HepG2 (cell line): ENCODE measurements around the gene RNASE4. TPM values are rescaled to one million over a fixed set of nuclear protein-coding genes. Genes with fewer than 3 reads are reported as not detected.
A peak's percentile ranks its signal among the peaks of the same experiment; 100 is the strongest.

ENCODE experiments used
- AHR ChIP-seq: IDR thresholded peaks from 2 replicates; pipeline ENCODE4 v1.6.1; 2018; ENCODE audit warnings: missing genetic modification reagents, missing compliant biosample characterization
- CBX5 ChIP-seq: sonication (generic); formaldehyde crosslinking; IDR thresholded peaks from 2 replicates; pipeline ENCODE4 v1.4.0; 2020; ENCODE audit warnings: missing genetic modification reagents, borderline replicate concordance
- KLF15 ChIP-seq: sonication (generic); formaldehyde crosslinking; IDR thresholded peaks from 2 replicates; pipeline ENCODE4 v1.8.1; 2023; ENCODE audit warnings: borderline replicate concordance, mild to moderate bottlenecking, inconsistent platforms, missing genetic modification reagents, mixed read lengths
- NCOA1 ChIP-seq: sonication (generic); formaldehyde crosslinking; IDR thresholded peaks from 2 replicates; pipeline ENCODE4 v1.9.0; 2021; ENCODE audit warnings: missing genetic modification reagents
- NFIB ChIP-seq: sonication (generic); formaldehyde crosslinking; IDR thresholded peaks from 2 replicates; pipeline ENCODE4 v1.9.0; 2021; ENCODE audit warnings: missing genetic modification reagents, mild to moderate bottlenecking, borderline replicate concordance
- RXRB ChIP-seq: IDR thresholded peaks from 2 replicates; pipeline ENCODE4 v1.6.1; 2016; ENCODE audit warnings: borderline replicate concordance, missing genetic modification reagents, missing compliant biosample characterization
- TEAD2 ChIP-seq: sonication (generic); formaldehyde crosslinking; IDR thresholded peaks from 2 replicates; pipeline ENCODE4 v1.9.0; 2021; ENCODE audit warnings: missing genetic modification reagents
- YEATS2 ChIP-seq: sonication (generic); formaldehyde crosslinking; IDR thresholded peaks from 2 replicates; pipeline ENCODE4 v1.4.0; 2020; ENCODE audit warnings: missing genetic modification reagents, borderline replicate concordance
- ZC3H13 ChIP-seq: sonication (generic); formaldehyde crosslinking; IDR thresholded peaks from 2 replicates; pipeline ENCODE4 v1.8.1; 2023; ENCODE audit warnings: mild to moderate bottlenecking, missing genetic modification reagents, moderate library complexity
- ZIK1 ChIP-seq: sonication (generic); formaldehyde crosslinking; IDR thresholded peaks from 2 replicates; pipeline ENCODE4 v1.5.0; 2020; ENCODE audit warnings: mild to moderate bottlenecking, low read depth, missing genetic modification reagents, borderline replicate concordance
- ZKSCAN1 ChIP-seq: fragments of 150-350 bp; IDR thresholded peaks from 2 replicates; pipeline ENCODE4 v1.6.1; 2014; ENCODE audit warnings: low read length
- ZNF484 ChIP-seq: sonication (generic); formaldehyde crosslinking; IDR thresholded peaks from 2 replicates; pipeline ENCODE4 v1.5.1; 2020; ENCODE audit warnings: mild to moderate bottlenecking, low read depth, missing genetic modification reagents, borderline replicate concordance
- ZNF883 ChIP-seq: sonication (generic); formaldehyde crosslinking; IDR thresholded peaks from 2 replicates; pipeline ENCODE4 v1.5.1; 2020; ENCODE audit warnings: mild to moderate bottlenecking, missing genetic modification reagents; ENCODE audit errors: not compliant biosample characterization
- polyA plus RNA-seq, 8 experiments: library from polyadenylated mRNA; depleted of rRNA in 3 of 8; stranded (reverse) in 7 of 8; unstranded in 1 of 8; fragments of >200 nt; fragmentation: Illumina TruSeq in 4 of 8; extraction: Trizol in 4 of 8; gene quantifications; 2 replicates each; pipeline versions ENCODE4 v1.2.1 to v1.2.3, GENCODE V29; 2011 to 2016; ENCODE audit warnings: low read depth in 4 of 8, missing spikeins in 1 of 8, mixed read lengths in 1 of 8; ENCODE audit not compliant: insufficient read depth in 1 of 8
- total RNA-seq, 5 experiments: library from RNA; depleted of rRNA; stranded (reverse); fragments of >200 nt; fragmentation: Illumina TruSeq; extraction: Trizol; gene quantifications; 2 replicates each; pipeline ENCODE4 v1.2.3, GENCODE V29; 2016; ENCODE audit warnings: low read depth in 1 of 5
- TF ChIP-seq, protein P1 (sequence below): sonication (generic); formaldehyde crosslinking; conservative IDR thresholded peaks from 2 replicates; pipeline ENCODE4 v1.8.0; 2022; ENCODE audit warnings: missing genetic modification reagents
- TF ChIP-seq, protein P2 (sequence below): sonication (generic); formaldehyde crosslinking; IDR thresholded peaks from 2 replicates; pipeline ENCODE4 v1.4.0; 2020; ENCODE audit warnings: missing genetic modification reagents
- TF ChIP-seq, protein P3 (sequence below): IDR thresholded peaks from 2 replicates; pipeline ENCODE4 v1.6.1; 2016; ENCODE audit warnings: low read depth, control low read depth
- TF ChIP-seq, protein P4 (sequence below): sonication (generic); formaldehyde crosslinking; IDR thresholded peaks from 2 replicates; pipeline ENCODE4 v1.5.0; 2020; ENCODE audit warnings: mild to moderate bottlenecking, missing genetic modification reagents
- TF ChIP-seq, protein P5 (sequence below): sonication (generic); formaldehyde crosslinking; IDR thresholded peaks from 2 replicates; pipeline ENCODE4 v1.5.0; 2020; ENCODE audit warnings: mild to moderate bottlenecking, missing genetic modification reagents
- TF ChIP-seq, protein P6 (sequence below): IDR thresholded peaks from 2 replicates; pipeline ENCODE4 v1.6.1; 2016; ENCODE audit warnings: low read depth, borderline replicate concordance

Gene RNASE4
- total and polyA plus RNA-seq, 2 of the 13 experiments (the other 11 are each of a cell fraction or from before 2014, with no cell fraction given) = 109 to 983 TPM

DNA sequence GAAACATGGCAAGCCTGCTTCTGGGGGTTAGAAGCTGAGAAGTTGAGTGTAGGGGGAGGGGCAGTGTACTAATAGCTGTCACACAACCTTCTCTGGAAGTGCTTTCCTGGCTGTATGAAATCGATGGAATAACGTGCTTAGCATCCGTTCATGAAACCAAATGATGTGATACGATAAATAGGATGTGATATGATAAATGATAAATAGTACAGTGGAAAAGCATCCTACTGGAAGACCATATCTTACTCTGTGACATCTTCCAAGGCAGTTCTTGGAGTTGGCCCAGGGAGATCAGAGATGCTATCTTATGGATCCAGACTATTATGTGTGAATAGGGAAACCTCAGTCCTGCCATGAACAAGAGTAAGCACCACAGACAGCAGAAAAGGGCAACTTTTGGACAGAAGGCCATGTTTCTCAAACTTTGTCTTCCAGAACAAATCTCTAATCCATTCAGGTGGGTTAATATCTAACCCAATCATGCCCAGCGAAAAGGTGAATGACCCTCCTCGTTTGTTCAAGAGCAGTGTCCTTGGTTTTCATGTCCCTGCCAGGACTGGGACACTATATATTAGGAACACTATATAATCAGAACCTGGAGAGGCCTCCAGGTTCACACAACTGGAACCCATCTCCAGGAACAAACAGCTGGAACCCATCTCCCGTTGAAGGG, 3.9 kb downstream of the RNASE4 start, which contains the start of gene ANG (continued):
- TF ChIP-seq YEATS2 (CRISPR knock-in tag) = no peak
- TF ChIP-seq, protein P1, sequence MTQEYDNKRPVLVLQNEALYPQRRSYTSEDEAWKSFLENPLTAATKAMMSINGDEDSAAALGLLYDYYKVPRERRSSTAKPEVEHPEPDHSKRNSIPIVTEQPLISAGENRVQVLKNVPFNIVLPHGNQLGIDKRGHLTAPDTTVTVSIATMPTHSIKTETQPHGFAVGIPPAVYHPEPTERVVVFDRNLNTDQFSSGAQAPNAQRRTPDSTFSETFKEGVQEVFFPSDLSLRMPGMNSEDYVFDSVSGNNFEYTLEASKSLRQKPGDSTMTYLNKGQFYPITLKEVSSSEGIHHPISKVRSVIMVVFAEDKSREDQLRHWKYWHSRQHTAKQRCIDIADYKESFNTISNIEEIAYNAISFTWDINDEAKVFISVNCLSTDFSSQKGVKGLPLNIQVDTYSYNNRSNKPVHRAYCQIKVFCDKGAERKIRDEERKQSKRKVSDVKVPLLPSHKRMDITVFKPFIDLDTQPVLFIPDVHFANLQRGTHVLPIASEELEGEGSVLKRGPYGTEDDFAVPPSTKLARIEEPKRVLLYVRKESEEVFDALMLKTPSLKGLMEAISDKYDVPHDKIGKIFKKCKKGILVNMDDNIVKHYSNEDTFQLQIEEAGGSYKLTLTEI (CRISPR knock-in tag) = no peak
- peak; percentile 74; the same call in 1 of the 2 replicates for TF ChIP-seq NCOA1 (CRISPR knock-in tag)
- TF ChIP-seq NFIB (CRISPR knock-in tag) = no peak
- TF ChIP-seq, protein P2, sequence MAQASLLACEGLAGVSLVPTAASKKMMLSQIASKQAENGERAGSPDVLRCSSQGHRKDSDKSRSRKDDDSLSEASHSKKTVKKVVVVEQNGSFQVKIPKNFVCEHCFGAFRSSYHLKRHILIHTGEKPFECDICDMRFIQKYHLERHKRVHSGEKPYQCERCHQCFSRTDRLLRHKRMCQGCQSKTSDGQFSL (CRISPR knock-in tag) = no peak
- TF ChIP-seq RXRB = peak; percentile 87
- TF ChIP-seq ZNF484 (CRISPR knock-in tag) = no peak
- no peak for TF ChIP-seq CBX5 (CRISPR knock-in tag)
- no peak for TF ChIP-seq AHR (CRISPR knock-in tag)
- TF ChIP-seq ZNF883 (CRISPR knock-in tag) = no peak
- TF ChIP-seq ZIK1 (CRISPR knock-in tag) = no peak
- TF ChIP-seq TEAD2 = no peak
- TF ChIP-seq, protein P3, sequence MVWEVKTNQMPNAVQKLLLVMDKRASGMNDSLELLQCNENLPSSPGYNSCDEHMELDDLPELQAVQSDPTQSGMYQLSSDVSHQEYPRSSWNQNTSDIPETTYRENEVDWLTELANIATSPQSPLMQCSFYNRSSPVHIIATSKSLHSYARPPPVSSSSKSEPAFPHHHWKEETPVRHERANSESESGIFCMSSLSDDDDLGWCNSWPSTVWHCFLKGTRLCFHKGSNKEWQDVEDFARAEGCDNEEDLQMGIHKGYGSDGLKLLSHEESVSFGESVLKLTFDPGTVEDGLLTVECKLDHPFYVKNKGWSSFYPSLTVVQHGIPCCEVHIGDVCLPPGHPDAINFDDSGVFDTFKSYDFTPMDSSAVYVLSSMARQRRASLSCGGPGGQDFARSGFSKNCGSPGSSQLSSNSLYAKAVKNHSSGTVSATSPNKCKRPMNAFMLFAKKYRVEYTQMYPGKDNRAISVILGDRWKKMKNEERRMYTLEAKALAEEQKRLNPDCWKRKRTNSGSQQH (CRISPR knock-in tag) = peak; percentile 81
- TF ChIP-seq, protein P4, sequence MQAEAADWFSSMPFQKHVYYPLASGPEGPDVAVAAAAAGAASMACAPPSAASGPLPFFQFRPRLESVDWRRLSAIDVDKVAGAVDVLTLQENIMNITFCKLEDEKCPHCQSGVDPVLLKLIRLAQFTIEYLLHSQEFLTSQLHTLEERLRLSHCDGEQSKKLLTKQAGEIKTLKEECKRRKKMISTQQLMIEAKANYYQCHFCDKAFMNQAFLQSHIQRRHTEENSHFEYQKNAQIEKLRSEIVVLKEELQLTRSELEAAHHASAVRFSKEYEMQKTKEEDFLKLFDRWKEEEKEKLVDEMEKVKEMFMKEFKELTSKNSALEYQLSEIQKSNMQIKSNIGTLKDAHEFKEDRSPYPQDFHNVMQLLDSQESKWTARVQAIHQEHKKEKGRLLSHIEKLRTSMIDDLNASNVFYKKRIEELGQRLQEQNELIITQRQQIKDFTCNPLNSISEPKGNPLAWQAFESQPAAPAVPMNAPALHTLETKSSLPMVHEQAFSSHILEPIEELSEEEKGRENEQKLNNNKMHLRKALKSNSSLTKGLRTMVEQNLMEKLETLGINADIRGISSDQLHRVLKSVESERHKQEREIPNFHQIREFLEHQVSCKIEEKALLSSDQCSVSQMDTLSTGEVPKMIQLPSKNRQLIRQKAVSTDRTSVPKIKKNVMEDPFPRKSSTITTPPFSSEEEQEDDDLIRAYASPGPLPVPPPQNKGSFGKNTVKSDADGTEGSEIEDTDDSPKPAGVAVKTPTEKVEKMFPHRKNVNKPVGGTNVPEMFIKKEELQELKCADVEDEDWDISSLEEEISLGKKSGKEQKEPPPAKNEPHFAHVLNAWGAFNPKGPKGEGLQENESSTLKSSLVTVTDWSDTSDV (CRISPR knock-in tag) = no peak
- no peak for TF ChIP-seq KLF15 (CRISPR knock-in tag)
- TF ChIP-seq, protein P5, sequence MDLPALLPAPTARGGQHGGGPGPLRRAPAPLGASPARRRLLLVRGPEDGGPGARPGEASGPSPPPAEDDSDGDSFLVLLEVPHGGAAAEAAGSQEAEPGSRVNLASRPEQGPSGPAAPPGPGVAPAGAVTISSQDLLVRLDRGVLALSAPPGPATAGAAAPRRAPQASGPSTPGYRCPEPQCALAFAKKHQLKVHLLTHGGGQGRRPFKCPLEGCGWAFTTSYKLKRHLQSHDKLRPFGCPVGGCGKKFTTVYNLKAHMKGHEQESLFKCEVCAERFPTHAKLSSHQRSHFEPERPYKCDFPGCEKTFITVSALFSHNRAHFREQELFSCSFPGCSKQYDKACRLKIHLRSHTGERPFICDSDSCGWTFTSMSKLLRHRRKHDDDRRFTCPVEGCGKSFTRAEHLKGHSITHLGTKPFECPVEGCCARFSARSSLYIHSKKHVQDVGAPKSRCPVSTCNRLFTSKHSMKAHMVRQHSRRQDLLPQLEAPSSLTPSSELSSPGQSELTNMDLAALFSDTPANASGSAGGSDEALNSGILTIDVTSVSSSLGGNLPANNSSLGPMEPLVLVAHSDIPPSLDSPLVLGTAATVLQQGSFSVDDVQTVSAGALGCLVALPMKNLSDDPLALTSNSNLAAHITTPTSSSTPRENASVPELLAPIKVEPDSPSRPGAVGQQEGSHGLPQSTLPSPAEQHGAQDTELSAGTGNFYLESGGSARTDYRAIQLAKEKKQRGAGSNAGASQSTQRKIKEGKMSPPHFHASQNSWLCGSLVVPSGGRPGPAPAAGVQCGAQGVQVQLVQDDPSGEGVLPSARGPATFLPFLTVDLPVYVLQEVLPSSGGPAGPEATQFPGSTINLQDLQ (CRISPR knock-in tag) = no peak
- TF ChIP-seq ZKSCAN1 = no peak
- TF ChIP-seq, protein P6, sequence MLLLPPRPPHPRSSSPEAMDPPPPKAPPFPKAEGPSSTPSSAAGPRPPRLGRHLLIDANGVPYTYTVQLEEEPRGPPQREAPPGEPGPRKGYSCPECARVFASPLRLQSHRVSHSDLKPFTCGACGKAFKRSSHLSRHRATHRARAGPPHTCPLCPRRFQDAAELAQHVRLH (CRISPR knock-in tag) = 0 out of 2 replicates have a peak, but pooled peaks have one; percentile 30
- TF ChIP-seq ZC3H13 (CRISPR knock-in tag) = 0 out of 2 replicates have a peak, but pooled peaks have one; percentile 31
